ENCODE results near the gene NEK6.

GRCh38 chr9:124353811-124354274 is 96.1 kb downstream of the NEK6 start:
- TF ChIP-seq CTCF (IDR thresholded peaks at IDR 0.05) (no peak), POLR2A (IDR thresholded peaks at IDR 0.05) (no peak)

Measured in lower leg skin (tissue), 3 donors.